Suppressor macrophage treated with lipopolysaccharide for 1 hour (primary cell): ENCODE results near the gene GNAT2.

Experiments
- DNase-seq, 3 donors: peaks; one replicate each; pipeline ENCODE4 v3.0.0-alpha.2; 2020 to 2022

The GNAT2 gene

DNA sequence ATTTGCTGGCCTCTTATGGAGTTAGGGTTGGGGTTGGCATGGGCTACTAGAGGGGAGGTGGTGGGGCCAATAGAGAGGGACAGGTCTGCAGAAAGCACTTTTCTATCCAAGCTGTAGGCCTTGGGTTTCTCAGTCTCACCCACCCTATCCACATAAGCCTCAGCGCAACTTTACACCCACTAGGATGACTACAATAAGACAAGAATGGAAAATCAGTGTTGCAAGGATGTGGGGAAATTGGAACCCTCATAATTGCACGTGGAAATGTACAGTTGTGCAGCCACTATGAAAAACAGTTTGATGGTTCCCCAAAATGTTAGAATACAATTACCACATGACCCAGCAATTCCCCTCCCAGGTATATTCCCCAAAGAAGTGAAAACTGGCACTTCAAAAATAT, 22.4 kb upstream of the GNAT2 start:
- peak; percentile 81 to 89 (median 85) for DNase-seq

GRCh38 chr1:109641078-109641740, 21.8 kb upstream of the GNAT2 start:
- peak; percentile 50 to 55 (median 54) for DNase-seq

DNA sequence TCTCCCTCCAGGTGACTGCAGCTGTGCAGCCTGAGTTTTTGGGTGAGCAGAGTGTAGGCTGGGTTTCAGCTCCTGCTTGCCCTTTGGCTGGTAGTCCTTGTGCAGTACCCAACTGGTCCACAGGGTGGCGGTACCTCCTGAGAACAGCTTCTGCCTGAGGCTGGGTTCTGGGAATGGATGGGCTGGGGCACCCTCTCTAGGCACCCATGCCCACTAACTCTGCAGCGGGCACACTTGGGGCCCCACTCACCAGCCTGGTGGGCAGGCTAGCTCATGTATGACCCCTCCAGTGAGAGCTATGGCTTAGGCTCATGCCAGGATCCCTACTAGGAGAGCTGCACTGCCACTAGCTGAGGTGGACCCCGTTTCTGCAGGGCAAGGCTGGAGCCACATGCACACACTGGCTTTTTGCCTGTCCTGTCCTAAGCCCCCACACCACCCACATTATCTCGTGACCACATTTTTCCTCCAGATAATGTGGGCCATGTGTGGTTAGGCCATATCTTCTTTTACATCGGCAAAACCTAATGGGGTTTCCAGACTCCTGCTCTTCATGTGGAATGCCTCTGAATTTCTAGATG, 21.0 kb upstream of the GNAT2 start:
- DNase-seq, result peak; percentile 83 to 91 (median 89)

GRCh38 chr1:109639841-109640184, 20.4 kb upstream of the GNAT2 start:
- DNase-seq, result no peak

- DNase-seq, result no peak
Observed at GRCh38 chr1:109639063-109639840, 19.8 kb upstream of the GNAT2 start.

DNA sequence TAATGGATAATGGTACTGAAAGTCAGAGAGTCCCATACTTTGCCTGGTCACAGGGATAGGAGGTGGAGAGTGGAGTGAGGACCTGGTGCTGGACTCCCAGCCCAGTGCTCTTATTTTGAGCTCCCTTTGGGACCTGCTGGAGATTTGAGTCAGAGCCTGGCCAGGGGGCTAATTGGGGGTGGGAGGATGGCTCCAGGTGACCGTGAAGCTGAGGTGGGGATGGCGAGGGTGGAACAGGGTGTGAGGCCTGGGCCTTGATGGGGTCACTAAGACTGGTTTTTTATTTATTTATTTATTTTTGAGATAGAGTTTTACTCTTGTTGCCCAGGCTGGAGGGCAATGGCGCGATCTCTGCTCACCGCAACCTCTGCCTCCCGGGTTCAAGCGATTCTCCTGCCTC, 18.0 kb upstream of the GNAT2 start:
- DNase-seq, result no peak

- peak; percentile 45 to 69 (median 52) for DNase-seq
Observed at GRCh38 chr1:109636201-109636952, 17.0 kb upstream of the GNAT2 start.

DNA sequence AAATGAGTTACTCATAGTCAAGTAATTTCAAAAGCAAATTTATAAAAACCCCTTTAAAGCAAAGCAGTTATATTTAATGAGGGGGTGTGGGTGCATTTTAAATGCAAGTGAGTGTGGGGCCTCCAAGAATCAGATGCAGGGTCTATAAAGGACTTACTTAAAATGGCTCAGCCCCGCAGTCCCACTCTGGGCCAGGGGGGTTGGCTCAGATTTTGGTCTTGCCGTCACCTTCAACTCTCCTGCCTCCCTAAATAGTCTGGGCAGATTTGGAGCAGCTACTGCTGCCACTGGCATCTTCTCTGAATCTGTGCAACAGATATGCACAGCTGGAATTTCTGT, 16.4 kb upstream of the GNAT2 start:
- DNase-seq, result no peak

DNA sequence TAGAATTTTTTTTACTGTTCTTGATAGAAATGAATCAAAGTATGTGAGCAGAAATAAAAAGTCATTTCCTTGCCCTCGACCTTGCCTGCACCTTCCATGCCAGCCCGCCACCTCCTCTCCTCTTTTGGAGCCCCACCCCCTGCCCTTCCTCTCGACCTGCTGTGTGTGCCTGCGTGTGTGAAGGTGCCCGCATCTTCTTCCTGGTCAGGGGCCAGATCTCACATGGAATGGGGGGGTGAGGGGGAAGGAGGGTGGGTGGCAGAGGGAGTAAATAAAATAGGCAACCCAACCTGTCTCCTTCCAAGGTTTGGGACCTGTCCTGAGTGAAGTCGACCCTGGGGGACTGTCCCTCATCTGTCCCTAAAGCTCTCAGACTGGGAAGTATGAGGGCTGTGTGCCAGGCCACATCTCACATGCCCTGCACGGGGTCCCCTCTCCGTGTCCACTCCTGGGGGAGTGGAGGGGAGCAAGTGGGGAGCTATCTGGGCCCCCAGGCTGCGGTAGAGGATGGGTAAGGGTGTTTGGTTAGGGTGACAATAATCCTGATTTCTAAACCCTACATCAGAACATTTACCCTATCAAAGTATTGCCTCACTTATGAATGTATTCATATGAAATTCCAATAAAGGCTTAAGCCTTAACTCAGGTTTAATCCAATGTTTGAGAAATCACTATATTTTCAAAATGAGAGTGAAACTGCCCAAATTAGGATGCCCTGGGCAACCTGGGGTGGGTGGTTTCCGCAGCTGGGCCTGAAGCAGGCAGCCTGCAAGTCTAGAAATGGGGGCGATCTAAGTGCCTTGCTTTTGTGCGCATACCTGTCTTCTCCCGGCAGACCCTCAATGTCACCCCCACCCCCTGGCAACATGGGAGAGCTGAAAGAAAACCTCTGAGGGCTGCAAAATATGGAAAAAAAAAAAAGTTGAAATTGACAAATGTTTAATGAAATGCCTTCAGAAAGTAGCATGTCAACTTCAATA, 15.6 kb upstream of the GNAT2 start:
- no peak for DNase-seq

DNA sequence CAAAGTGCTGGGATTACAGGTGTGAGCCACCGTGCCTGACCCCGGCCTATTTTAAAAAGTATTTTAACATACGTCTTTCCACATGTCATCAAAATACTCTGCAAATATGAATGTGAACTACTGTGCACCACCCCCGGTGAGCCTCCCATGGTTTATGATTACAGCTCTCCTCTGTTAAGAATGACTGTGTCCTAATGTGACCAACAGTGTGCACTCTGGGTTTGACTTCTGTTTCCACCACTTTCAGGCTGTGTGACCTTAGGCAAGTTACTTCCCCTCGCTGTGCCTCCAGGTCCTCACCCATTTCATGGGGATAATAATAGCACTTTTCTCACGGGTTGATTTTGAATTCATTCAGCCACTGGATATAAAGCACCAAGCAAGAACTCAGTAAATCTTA, 14.9 kb upstream of the GNAT2 start:
- DNase-seq, result peak; percentile 49 to 63 (median 56)

- DNase-seq, result no peak
Observed at GRCh38 chr1:109632671-109633346, 13.4 kb upstream of the GNAT2 start.

GRCh38 chr1:109631513-109632505, 12.4 kb upstream of the GNAT2 start:
- DNase-seq, result no peak

GRCh38 chr1:109630898-109631512, 11.6 kb upstream of the GNAT2 start:
- no peak for DNase-seq

DNA sequence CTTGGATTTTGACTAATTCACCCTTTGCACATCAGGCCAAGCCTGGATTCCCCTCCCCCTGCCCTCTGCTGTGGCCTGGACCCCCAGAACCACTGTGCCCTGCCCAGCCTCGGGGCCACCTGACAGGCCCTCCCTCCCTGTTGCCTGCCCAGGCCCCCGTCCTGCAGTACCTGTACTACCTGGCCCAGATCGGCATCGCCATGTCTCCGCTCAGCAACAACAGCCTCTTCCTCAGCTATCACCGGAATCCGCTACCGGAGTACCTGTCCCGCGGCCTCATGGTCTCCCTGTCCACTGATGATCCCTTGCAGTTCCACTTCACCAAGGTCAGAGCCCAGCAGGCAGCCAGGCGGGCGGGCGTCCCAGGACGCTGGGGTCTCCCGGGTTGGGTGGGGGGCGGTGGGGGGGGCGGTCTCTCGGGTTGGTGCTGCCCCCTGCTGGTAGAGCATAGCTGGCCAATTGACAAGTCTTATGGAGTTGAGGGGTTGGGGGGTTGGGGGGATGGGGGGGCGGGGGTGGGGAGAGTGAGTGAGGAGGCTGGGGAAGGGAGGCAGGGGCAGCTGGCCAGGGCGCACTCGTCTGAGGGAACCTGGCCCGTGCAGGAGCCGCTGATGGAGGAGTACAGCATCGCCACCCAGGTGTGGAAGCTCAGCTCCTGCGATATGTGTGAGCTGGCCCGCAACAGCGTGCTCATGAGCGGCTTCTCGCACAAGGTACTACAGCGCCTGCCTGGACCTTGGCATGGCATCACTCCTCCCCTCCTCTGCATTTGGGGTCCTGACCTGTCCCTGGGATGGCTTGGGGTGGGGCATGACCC, 10.9 kb upstream of the GNAT2 start:
- peak in 1 of 3 donors; percentile 49 for DNase-seq

GRCh38 chr1:109629372-109630030, 10.1 kb upstream of the GNAT2 start:
- DNase-seq, result no peak

- DNase-seq, result no peak
Observed at GRCh38 chr1:109628540-109629321, 9.3 kb upstream of the GNAT2 start.

DNA sequence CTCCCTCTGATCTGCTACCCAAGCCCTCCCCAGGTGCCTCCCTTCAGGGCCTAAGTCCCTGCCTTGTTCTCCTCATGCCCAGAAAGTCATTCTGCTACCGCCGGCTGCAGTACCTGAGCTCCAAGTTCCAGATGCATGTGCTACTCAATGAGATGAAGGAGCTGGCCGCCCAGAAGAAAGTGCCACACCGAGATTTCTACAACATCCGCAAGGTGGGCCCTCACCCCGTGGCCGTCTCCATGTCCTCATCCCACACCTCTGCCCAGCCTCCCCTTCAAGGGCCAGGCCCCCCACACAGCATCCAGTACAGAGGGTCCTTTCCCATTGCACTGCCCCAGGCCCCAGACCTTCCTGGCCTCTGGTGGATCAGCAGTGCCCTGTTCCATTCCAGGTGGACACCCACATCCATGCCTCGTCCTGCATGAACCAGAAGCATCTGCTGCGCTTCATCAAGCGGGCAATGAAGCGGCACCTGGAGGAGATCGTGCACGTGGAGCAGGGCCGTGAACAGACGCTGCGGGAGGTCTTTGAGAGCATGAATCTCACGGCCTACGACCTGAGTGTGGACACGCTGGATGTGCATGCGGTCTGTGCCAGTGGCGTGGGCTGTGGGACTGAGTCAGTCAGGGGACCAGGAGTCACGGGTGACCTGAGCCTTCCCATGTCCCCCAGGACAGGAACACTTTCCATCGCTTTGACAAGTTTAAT, 8.4 kb upstream of the GNAT2 start:
- DNase-seq, result no peak
